Measurements from ENCODE around the gene ADAM19.
A peak's percentile ranks its signal among the peaks of the same experiment; 100 is the strongest.

The ADAM19 gene

DNA sequence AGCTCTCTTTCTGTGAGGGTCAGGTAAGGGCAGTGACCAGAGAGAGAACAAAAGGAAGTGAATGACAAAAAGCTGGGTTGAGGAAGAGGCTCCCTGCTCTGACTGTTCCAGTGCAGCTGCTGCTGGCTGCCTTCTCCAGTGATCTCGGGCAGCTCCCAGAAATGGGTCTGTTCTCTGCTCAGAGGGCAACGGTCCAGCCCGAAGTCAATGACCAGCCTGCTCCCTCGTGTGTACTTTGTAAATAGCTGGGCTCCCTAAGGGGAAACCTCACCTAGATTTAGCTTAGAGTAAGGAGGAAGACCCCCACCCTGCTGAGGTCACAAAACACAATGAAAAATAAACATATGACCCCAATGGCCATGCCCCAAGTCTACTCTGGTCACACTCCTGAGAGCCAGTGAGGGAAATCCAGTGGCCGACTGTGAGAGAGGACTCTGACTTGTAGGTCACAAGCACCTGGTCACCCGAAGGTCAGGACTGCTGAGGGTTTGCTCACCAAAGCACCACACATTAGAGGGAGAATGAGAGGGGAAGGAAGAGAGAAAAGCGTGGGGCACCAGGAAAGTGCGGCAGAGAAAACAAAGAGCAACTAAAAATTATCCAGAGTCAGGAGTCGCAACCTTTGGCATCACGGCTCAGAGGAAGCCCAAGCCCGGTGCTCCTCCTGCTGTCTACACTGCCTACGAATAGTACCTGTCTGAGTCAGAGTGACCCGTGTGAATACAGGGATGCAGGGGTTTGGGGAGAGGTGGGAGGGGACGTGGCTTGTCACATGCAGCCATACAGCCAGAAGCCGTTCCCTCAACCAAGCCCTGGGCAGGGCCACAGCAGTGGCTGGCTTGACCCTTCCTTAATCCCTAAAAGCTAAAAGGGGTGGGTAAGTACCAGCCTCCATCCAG lies 95.7 kb downstream of the ADAM19 start:
- no peak for TF ChIP-seq CTCF (IDR thresholded peaks at IDR 0.05; ENCODE audit: extremely low read depth, insufficient read depth, missing control alignments)
- in situ Hi-C loops (cut with MboI; ENCODE audit: low pct_unique_long_range_greater_than_20kb, low sequenced_read_pairs, unreplicated experiment), result no loop called here
- no peak for DNase-seq (ENCODE audit: low spot score)

DNA sequence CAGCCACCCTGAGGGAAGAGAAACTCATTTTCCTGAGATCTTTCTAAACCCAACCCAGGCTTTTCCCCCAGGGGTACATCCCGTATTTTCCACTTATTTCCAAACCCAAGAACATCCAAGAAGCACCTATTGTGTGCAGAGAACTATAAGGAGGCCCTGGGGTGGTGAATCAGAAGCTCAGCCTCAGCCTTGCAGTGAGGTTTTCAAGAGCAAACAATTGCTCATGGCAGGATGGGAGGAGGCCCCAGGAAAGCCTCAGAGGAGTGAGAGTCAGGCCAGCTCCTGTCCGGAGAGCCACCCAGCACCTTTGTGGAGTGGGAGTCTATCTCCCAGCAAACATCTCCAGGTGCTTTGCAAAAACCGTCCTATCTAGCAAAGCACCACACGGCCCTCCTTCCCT lies 96.4 kb downstream of the ADAM19 start:
- TF ChIP-seq CTCF (IDR thresholded peaks at IDR 0.05; ENCODE audit: extremely low read depth, insufficient read depth, missing control alignments), result no peak
- no peak for DNase-seq (ENCODE audit: low spot score)
- in situ Hi-C loops (cut with MboI; ENCODE audit: low pct_unique_long_range_greater_than_20kb, low sequenced_read_pairs, unreplicated experiment), result no loop called here

GRCh38 chr5:157478726-157479125 lies 96.8 kb downstream of the ADAM19 start:
- in situ Hi-C loops (cut with MboI; ENCODE audit: low pct_unique_long_range_greater_than_20kb, low sequenced_read_pairs, unreplicated experiment), result no loop called here
- no peak for DNase-seq (ENCODE audit: low spot score)
- TF ChIP-seq CTCF (IDR thresholded peaks at IDR 0.05; ENCODE audit: extremely low read depth, insufficient read depth, missing control alignments), result no peak

- no peak for TF ChIP-seq CTCF (IDR thresholded peaks at IDR 0.05; ENCODE audit: extremely low read depth, insufficient read depth, missing control alignments)
- in situ Hi-C loops (cut with MboI; ENCODE audit: low pct_unique_long_range_greater_than_20kb, low sequenced_read_pairs, unreplicated experiment), result no loop called here
- DNase-seq (ENCODE audit: low spot score), result no peak
Measured at GRCh38 chr5:157477814-157478494, 97.6 kb downstream of the ADAM19 start.

DNA sequence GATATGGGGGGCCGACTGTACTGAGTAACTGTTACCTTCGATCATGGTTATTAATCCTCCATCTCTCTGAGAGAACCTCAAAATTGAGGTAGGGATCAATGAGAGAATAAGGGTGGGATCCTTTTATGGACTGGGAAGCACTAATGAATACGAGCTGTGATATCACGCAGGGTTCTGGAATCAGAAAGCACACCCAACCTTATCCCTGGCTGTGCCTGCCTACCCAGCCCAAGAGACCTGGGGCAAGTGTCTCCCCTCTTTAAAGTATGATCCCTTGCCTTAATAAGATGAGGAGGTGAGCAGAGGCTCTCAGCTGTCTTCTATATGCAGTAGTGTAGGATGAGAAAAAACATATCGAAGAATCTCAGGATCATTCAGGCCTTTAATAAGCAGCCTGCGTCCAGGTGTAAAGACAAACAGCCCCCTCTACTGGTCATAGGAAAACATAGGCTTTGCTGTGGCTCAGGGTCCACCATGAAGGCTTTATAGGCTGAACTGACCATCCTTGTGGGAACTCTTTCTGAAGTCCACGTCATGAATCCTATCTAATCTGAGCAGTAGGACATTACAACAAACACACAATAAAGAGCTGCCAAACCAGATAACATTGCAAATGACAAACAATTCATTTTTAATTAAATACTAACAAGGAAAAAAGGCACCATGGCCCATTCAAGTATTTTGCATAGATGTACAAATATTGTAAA lies 98.7 kb downstream of the ADAM19 start:
- peak; percentile 76 for TF ChIP-seq CTCF (IDR thresholded peaks at IDR 0.05; ENCODE audit: extremely low read depth, insufficient read depth, missing control alignments)
- in situ Hi-C loops (cut with MboI; ENCODE audit: low pct_unique_long_range_greater_than_20kb, low sequenced_read_pairs, unreplicated experiment), result no loop called here
- DNase-seq (ENCODE audit: low spot score), result peak; percentile 76

- in situ Hi-C loops (cut with MboI; ENCODE audit: low pct_unique_long_range_greater_than_20kb, low sequenced_read_pairs, unreplicated experiment), result no loop called here
- DNase-seq (ENCODE audit: low spot score), result no peak
- no peak for TF ChIP-seq CTCF (IDR thresholded peaks at IDR 0.05; ENCODE audit: extremely low read depth, insufficient read depth, missing control alignments)
Measured at GRCh38 chr5:157475432-157475831, 100.1 kb downstream of the ADAM19 start.

Data from GM13977 (cell line).